Measurements from ENCODE around the gene DIAPH2.

DIAPH2 gene

GRCh38 chrX:97284531-97284930 is 599.9 kb downstream of the DIAPH2 start:
- no peak for TF ChIP-seq CTCF (IDR thresholded peaks at IDR 0.05)

- no peak for TF ChIP-seq CTCF (IDR thresholded peaks at IDR 0.05)
Observed at GRCh38 chrX:97290199-97290598, 605.6 kb downstream of the DIAPH2 start.

- no peak for TF ChIP-seq CTCF (IDR thresholded peaks at IDR 0.05)
Observed at GRCh38 chrX:97294041-97294440, 609.4 kb downstream of the DIAPH2 start.

- no peak for TF ChIP-seq CTCF (IDR thresholded peaks at IDR 0.05)
Observed at GRCh38 chrX:97295954-97296353, 611.3 kb downstream of the DIAPH2 start.

GRCh38 chrX:97306771-97307470 is 622.3 kb downstream of the DIAPH2 start:
- no peak for TF ChIP-seq CTCF (IDR thresholded peaks at IDR 0.05)

GRCh38 chrX:97308171-97308570 is 623.5 kb downstream of the DIAPH2 start:
- no peak for TF ChIP-seq CTCF (IDR thresholded peaks at IDR 0.05)

GRCh38 chrX:97309487-97310116 is 625.0 kb downstream of the DIAPH2 start:
- no peak for TF ChIP-seq CTCF (IDR thresholded peaks at IDR 0.05)
